Activated CD8-positive, alpha-beta memory T cell treated with anti-CD3 and anti-CD28 coated beads, Interleukin-2, amount 10 ng/mL, durations not matched to agents 7 days and 5 days (primary cell): ENCODE results near the gene PLEKHA7. TPM values are rescaled to one million over a fixed set of nuclear protein-coding genes. Genes with fewer than 3 reads are reported as not detected.
"Not testable (repeated sequence)": the region's sequence is repeated elsewhere in the genome, so short reads cannot be mapped to it uniquely, and the experiment has no call there.

Experiments used
- ATAC-seq: fragments of 150-1000 bp; cut with Tn5 transposase; one replicate; pipeline ENCODE4 v1.10.0; 2021; ENCODE audit warnings: moderate library complexity
- CTCF ChIA-PET: fragments of 350-600 bp; sonication (Branson Sonifier 250); formaldehyde crosslinking; loops from one replicate; lab custom pipeline; 2021; ENCODE audit warnings: antibody characterized with exemption; lab: Charles Lee
- DNase-seq: peaks from one replicate; pipeline ENCODE4 v3.0.0-alpha.2; 2020
- H3K27ac Mint-ChIP-seq: one replicate; pipeline ENCODE4 v1.8.0; 2021; ENCODE audit warnings: mild to moderate bottlenecking, mixed read lengths
- H3K27me3 Mint-ChIP-seq: one replicate; pipeline ENCODE4 v1.8.0; 2021; ENCODE audit warnings: mixed read lengths
- H3K36me3 Mint-ChIP-seq: one replicate; pipeline ENCODE4 v1.8.0; 2021; ENCODE audit warnings: mild to moderate bottlenecking, mixed read lengths
- H3K4me1 Mint-ChIP-seq: one replicate; pipeline ENCODE4 v1.8.0; 2021; ENCODE audit warnings: mixed read lengths
- H3K4me3 Mint-ChIP-seq: one replicate; pipeline ENCODE4 v1.8.0; 2021; ENCODE audit warnings: mild to moderate bottlenecking, moderate library complexity, mixed read lengths
- H3K9me3 Mint-ChIP-seq: one replicate; pipeline ENCODE4 v1.8.0; 2022; ENCODE audit warnings: low read depth, mixed read lengths
- total RNA-seq, 2 experiments: library from RNA; stranded (reverse); gene quantifications; one replicate each; pipeline ENCODE4 v1.2.3, GENCODE V29; 2021

Gene PLEKHA7
- total RNA-seq = 1 to 10 TPM; 1.1 to 9.7 TPM

GRCh38 chr11:17014321-17014832, at the start of gene PLEKHA7:
TSS of gene PLEKHA7 (minus strand) at chr11:17014414. CDS start at chr11:17014401, 13 bp downstream.
- peak within 1 kb of the TSS; percentile 73 for H3K4me3 Mint-ChIP-seq
- H3K27me3 Mint-ChIP-seq = peaks cover 30% of the 10 kb centered on the region
- H3K36me3 Mint-ChIP-seq = peaks cover 3% of the 10 kb centered on the region
- peak; percentile 35 for ATAC-seq
- no peaks in the 10 kb centered on the region for H3K9me3 Mint-ChIP-seq
- H3K27ac Mint-ChIP-seq = no peak within 1 kb of the TSS
- CTCF ChIA-PET = interaction anchor here (1.7 kb wide), 1 partner anchor 68 kb away, joined by 5 read pairs; no protein-coding TSS in a partner anchor
- no peak for DNase-seq
- H3K4me1 Mint-ChIP-seq = peaks cover 7% of the 10 kb centered on the region

- Mint-ChIP-seq H3K9me3 (no peaks in the 10 kb centered on the region), H3K27me3 (peaks cover 7% of the 10 kb centered on the region), H3K4me3 (no peak overlapping the region), H3K27ac (no peak overlapping the region), H3K4me1 (no peaks in the 10 kb centered on the region), H3K36me3 (no peaks in the 10 kb centered on the region)
- ATAC-seq = peak; percentile 77
- peak; percentile 63 for DNase-seq
- CTCF ChIA-PET = interaction anchor here (0.6 to 2.1 kb wide), 15 partner anchors 10 to 297 kb away, joined by 3 to 19 read pairs (median 5); partner anchors contain the start of gene RPS13
Observed at GRCh38 chr11:17063171-17064002, 49.2 kb upstream of the PLEKHA7 start.

- H3K27ac Mint-ChIP-seq, CTCF ChIA-PET, H3K4me1 Mint-ChIP-seq, DNase-seq, ATAC-seq, H3K4me3 Mint-ChIP-seq, H3K36me3 Mint-ChIP-seq, H3K27me3 Mint-ChIP-seq, H3K9me3 Mint-ChIP-seq: not testable (repeated sequence)
Observed at GRCh38 chr11:17051146-17051545, 36.9 kb upstream of the PLEKHA7 start.

GRCh38 chr11:17048491-17048890, 34.3 kb upstream of the PLEKHA7 start:
- H3K36me3 Mint-ChIP-seq, H3K4me1 Mint-ChIP-seq, H3K9me3 Mint-ChIP-seq, ATAC-seq, H3K27me3 Mint-ChIP-seq, DNase-seq, H3K27ac Mint-ChIP-seq, H3K4me3 Mint-ChIP-seq: not testable (repeated sequence)
- CTCF ChIA-PET = interaction anchor here (0.9 kb wide), 1 partner anchor 102 kb away, joined by 3 read pairs; no protein-coding TSS in a partner anchor

- DNase-seq = no peak
- Mint-ChIP-seq H3K36me3 (no peaks in the 10 kb centered on the region), H3K9me3 (peaks cover 1% of the 10 kb centered on the region), H3K27me3 (no peaks in the 10 kb centered on the region), H3K27ac (no peak overlapping the region), H3K4me1 (no peaks in the 10 kb centered on the region), H3K4me3 (no peak overlapping the region)
- ATAC-seq = no peak
- CTCF ChIA-PET = no interaction called here
Observed at GRCh38 chr11:17046690-17047089, 32.5 kb upstream of the PLEKHA7 start.

GRCh38 chr11:17036666-17037658, 22.7 kb upstream of the PLEKHA7 start:
- H3K36me3 Mint-ChIP-seq = no peaks in the 10 kb centered on the region
- peaks cover 9% of the 10 kb centered on the region for H3K9me3 Mint-ChIP-seq
- CTCF ChIA-PET = no interaction called here
- ATAC-seq = no peak
- no peak overlapping the region for H3K4me3 Mint-ChIP-seq
- peaks cover 5% of the 10 kb centered on the region for H3K27me3 Mint-ChIP-seq
- H3K27ac Mint-ChIP-seq = no peak overlapping the region
- H3K4me1 Mint-ChIP-seq = no peaks in the 10 kb centered on the region
- no peak for DNase-seq

- CTCF ChIA-PET, H3K4me3 Mint-ChIP-seq: not testable (repeated sequence)
Observed at GRCh38 chr11:17034027-17034426, 19.8 kb upstream of the PLEKHA7 start.

GRCh38 chr11:17026487-17027082, 12.4 kb upstream of the PLEKHA7 start:
- ATAC-seq (no peak), DNase-seq (no peak)
- H3K27ac Mint-ChIP-seq = no peak overlapping the region
- H3K4me3 Mint-ChIP-seq = no peak overlapping the region
- peaks cover 7% of the 10 kb centered on the region for H3K27me3 Mint-ChIP-seq
- no peaks in the 10 kb centered on the region for H3K4me1 Mint-ChIP-seq
- H3K36me3 Mint-ChIP-seq = no peaks in the 10 kb centered on the region
- CTCF ChIA-PET = no interaction called here
- H3K9me3 Mint-ChIP-seq = no peaks in the 10 kb centered on the region

More at GRCh38 chr11:17034027-17034426, 19.8 kb upstream of the PLEKHA7 start:
- H3K9me3 Mint-ChIP-seq, DNase-seq, H3K27ac Mint-ChIP-seq, ATAC-seq, H3K4me1 Mint-ChIP-seq, H3K36me3 Mint-ChIP-seq: not testable (repeated sequence)
- H3K27me3 Mint-ChIP-seq = peaks cover 13% of the 10 kb centered on the region

GRCh38 chr11:17024924-17025323, 10.7 kb upstream of the PLEKHA7 start:
- H3K4me1 Mint-ChIP-seq = no peaks in the 10 kb centered on the region

GRCh38 chr11:17021511-17021910, 7.3 kb upstream of the PLEKHA7 start:
- Mint-ChIP-seq H3K36me3 (no peaks in the 10 kb centered on the region), H3K27ac (no peak overlapping the region), H3K4me3 (no peak overlapping the region), H3K4me1 (no peaks in the 10 kb centered on the region), H3K9me3 (no peaks in the 10 kb centered on the region), H3K27me3 (peaks cover 16% of the 10 kb centered on the region)
- DNase-seq (no peak), ATAC-seq (no peak)
- CTCF ChIA-PET = no interaction called here

More at GRCh38 chr11:17024924-17025323, 10.7 kb upstream of the PLEKHA7 start:
- H3K27me3 Mint-ChIP-seq = peaks cover 3% of the 10 kb centered on the region
- no peaks in the 10 kb centered on the region for H3K36me3 Mint-ChIP-seq
- DNase-seq (no peak), ATAC-seq (no peak)
- H3K4me3 Mint-ChIP-seq = no peak overlapping the region
- H3K9me3 Mint-ChIP-seq = no peaks in the 10 kb centered on the region
- H3K27ac Mint-ChIP-seq = no peak overlapping the region
- CTCF ChIA-PET = no interaction called here

GRCh38 chr11:17020831-17021230, 6.6 kb upstream of the PLEKHA7 start:
- no peak overlapping the region for H3K27ac Mint-ChIP-seq
- CTCF ChIA-PET = no interaction called here
- no peaks in the 10 kb centered on the region for H3K36me3 Mint-ChIP-seq
- no peaks in the 10 kb centered on the region for H3K4me1 Mint-ChIP-seq
- H3K4me3 Mint-ChIP-seq = no peak overlapping the region
- H3K27me3 Mint-ChIP-seq = peaks cover 23% of the 10 kb centered on the region
- H3K9me3 Mint-ChIP-seq = no peaks in the 10 kb centered on the region
- ATAC-seq (no peak), DNase-seq (no peak)

- no peak overlapping the region for H3K4me3 Mint-ChIP-seq
- CTCF ChIA-PET = no interaction called here
Observed at GRCh38 chr11:17019232-17019631, 5.0 kb upstream of the PLEKHA7 start.

More at GRCh38 chr11:17019232-17019631, 5.0 kb upstream of the PLEKHA7 start:
- Mint-ChIP-seq H3K9me3 (no peaks in the 10 kb centered on the region), H3K4me1 (peaks cover 3% of the 10 kb centered on the region), H3K27ac (no peak overlapping the region), H3K36me3 (peaks cover 3% of the 10 kb centered on the region), H3K27me3 (peaks cover 36% of the 10 kb centered on the region)
- DNase-seq = no peak
- ATAC-seq = no peak
